ENCODE results near the gene UBTD2.

- TF ChIP-seq CTCF (conservative IDR thresholded peaks at IDR 0.05; ENCODE audit: low read depth, low read length) (no peak), ELK1 (IDR thresholded peaks at IDR 0.05; ENCODE audit: borderline replicate concordance, low read depth, low read length) (no peak), POLR2A (IDR thresholded peaks at IDR 0.05; ENCODE audit: low read depth, low read length) (no peak), RAD21 (IDR thresholded peaks at IDR 0.05; ENCODE audit: low read length) (no peak), NFE2L2 (IDR thresholded peaks at IDR 0.05; ENCODE audit: low read depth, low read length) (no peak)
Observed at GRCh38 chr5:172238334-172238733, 45.2 kb downstream of the UBTD2 start.
